Ovary (tissue), 3 donors: ENCODE measurements around the gene SAG.

ENCODE experiments used
- EP300 ChIP-seq: sonication (generic); formaldehyde crosslinking; IDR thresholded peaks from one replicate; pipeline ENCODE4 v1.6.1; 2017; ENCODE audit warnings: antibody characterized with exemption
- POLR2A ChIP-seq: fragments of 450-650 bp; IDR thresholded peaks from one replicate; pipeline ENCODE4 v1.6.1; 2017; ENCODE audit warnings: antibody characterized with exemption, mild to moderate bottlenecking, moderate library complexity
- TF ChIP-seq, protein P1 (sequence below), 3 donors: fragments of 450-650 bp in 2 of 3; fragments of 200-600 bp in 1 of 3; IDR thresholded peaks; one replicate each; pipeline versions ENCODE4 v1.5.1 to v1.8.0; 2016 to 2022; ENCODE audit warnings: antibody characterized with exemption in 3 of 3, mild to moderate bottlenecking in 1 of 3
- donor health status: DM: no; HTN: no; CAD: no.

DNA sequence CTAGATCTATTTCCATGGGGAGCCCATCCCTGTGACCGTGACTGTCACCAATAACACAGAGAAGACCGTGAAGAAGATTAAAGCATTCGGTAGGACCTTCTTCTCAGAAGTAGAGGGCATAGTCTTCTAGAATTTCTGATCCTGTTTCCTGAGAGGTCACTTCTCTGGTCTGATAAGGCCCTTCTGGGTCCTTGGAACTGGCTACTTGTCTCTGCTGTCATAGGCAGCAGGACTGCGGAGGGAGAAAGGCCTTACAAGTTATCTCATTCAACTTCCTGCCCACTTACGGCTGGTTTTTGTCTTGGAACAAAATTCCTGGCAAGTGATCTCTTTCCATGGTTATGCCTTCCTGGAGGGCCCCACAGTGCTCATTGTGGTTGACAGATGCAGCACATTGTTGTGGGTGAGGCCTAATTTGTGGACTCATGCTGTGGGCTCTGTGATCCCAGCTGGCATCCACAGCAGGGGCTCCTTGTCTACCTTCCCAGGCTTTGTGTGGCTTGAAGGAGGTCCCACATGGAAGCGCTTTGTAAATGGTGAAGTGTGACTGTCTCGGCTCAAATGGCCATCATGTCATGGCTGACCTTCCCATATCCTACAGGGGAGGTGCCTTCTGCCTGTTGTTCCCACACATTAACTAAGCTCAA lies 22.0 kb downstream of the SAG start:
- TF ChIP-seq, protein P1, sequence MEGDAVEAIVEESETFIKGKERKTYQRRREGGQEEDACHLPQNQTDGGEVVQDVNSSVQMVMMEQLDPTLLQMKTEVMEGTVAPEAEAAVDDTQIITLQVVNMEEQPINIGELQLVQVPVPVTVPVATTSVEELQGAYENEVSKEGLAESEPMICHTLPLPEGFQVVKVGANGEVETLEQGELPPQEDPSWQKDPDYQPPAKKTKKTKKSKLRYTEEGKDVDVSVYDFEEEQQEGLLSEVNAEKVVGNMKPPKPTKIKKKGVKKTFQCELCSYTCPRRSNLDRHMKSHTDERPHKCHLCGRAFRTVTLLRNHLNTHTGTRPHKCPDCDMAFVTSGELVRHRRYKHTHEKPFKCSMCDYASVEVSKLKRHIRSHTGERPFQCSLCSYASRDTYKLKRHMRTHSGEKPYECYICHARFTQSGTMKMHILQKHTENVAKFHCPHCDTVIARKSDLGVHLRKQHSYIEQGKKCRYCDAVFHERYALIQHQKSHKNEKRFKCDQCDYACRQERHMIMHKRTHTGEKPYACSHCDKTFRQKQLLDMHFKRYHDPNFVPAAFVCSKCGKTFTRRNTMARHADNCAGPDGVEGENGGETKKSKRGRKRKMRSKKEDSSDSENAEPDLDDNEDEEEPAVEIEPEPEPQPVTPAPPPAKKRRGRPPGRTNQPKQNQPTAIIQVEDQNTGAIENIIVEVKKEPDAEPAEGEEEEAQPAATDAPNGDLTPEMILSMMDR (IDR thresholded peaks at IDR 0.05): no peak
- TF ChIP-seq EP300 (no peak), POLR2A (no peak)
